ENCODE measurements around the gene SAP30L. TPM values are rescaled to one million over a fixed set of nuclear protein-coding genes. Genes with fewer than 3 reads are reported as not detected.

The SAP30L gene
- total RNA-seq, 1 experiment from 2014 or later = 53.0 TPM

- intact Hi-C loops (cut with micrococcal nuclease; ENCODE audit: unreplicated experiment) = no loop called here
- Histone ChIP-seq H3K9me2 (ENCODE audit: insufficient read depth) (no peaks in the 10 kb centered on the region), H3K27me3 (ENCODE audit: insufficient read depth, low read depth) (no peaks in the 10 kb centered on the region), H3K36me3 (ENCODE audit: low read depth) (peaks cover 13% of the 10 kb centered on the region; the same call in 1 of the 2 replicates), H3K4me1 (replicated peaks; ENCODE audit: insufficient read depth) (no peaks in the 10 kb centered on the region), H3K27ac (no peak overlapping the region), H2AFZ (no peak overlapping the region), H4K20me1 (ENCODE audit: insufficient read depth) (no peaks in the 10 kb centered on the region), H3K79me2 (ENCODE audit: low read depth) (no peaks in the 10 kb centered on the region), H3K4me2 (no peak overlapping the region), H3K9me3 (ENCODE audit: insufficient read depth, low read depth) (no peaks in the 10 kb centered on the region), H3K4me3 (no peak overlapping the region), H3F3A (ENCODE audit: insufficient read depth, low read depth) (no peaks in the 10 kb centered on the region)
- TF ChIP-seq CTCF (conservative IDR thresholded peaks at IDR 0.05) (no peak), EZH2 (IDR thresholded peaks at IDR 0.05; ENCODE audit: low read depth) (no peak)
- BruUV-seq (replicated peaks) = no TSS peak
- DNase-seq = no peak
- CTCF ChIA-PET = no interaction called here
- POLR2A ChIA-PET (ENCODE audit: unreplicated experiment) = no interaction called here
These were observed 35.0 kb upstream of the SAP30L start for GRCh38 chr5:154410786-154411185.

GRCh38 chr5:154411338-154411737 is 34.5 kb upstream of the SAP30L start:
- no peaks in the 10 kb centered on the region for H3K4me1 ChIP-seq (replicated peaks; ENCODE audit: insufficient read depth)
- DNase-seq = no peak
- peaks cover 13% of the 10 kb centered on the region; the same call in 1 of the 2 replicates for H3K36me3 ChIP-seq (ENCODE audit: low read depth)
- no peak overlapping the region for H2AFZ ChIP-seq
- H3F3A ChIP-seq (ENCODE audit: insufficient read depth, low read depth) = no peaks in the 10 kb centered on the region
- ChIA-PET POLR2A (ENCODE audit: unreplicated experiment) (no interaction called here), CTCF (no interaction called here)
- TF ChIP-seq EZH2 (IDR thresholded peaks at IDR 0.05; ENCODE audit: low read depth) (no peak), CTCF (conservative IDR thresholded peaks at IDR 0.05) (no peak)
- BruUV-seq (replicated peaks) = no TSS peak
- H3K79me2 ChIP-seq (ENCODE audit: low read depth) = no peaks in the 10 kb centered on the region
- no peaks in the 10 kb centered on the region for H3K9me2 ChIP-seq (ENCODE audit: insufficient read depth)
- H3K9me3 ChIP-seq (ENCODE audit: insufficient read depth, low read depth) = no peaks in the 10 kb centered on the region
- H4K20me1 ChIP-seq (ENCODE audit: insufficient read depth) = no peaks in the 10 kb centered on the region
- H3K4me3 ChIP-seq = no peak overlapping the region
- no peak overlapping the region for H3K27ac ChIP-seq
- intact Hi-C loops (cut with micrococcal nuclease; ENCODE audit: unreplicated experiment) = no loop called here
- no peaks in the 10 kb centered on the region for H3K27me3 ChIP-seq (ENCODE audit: insufficient read depth, low read depth)
- no peak overlapping the region for H3K4me2 ChIP-seq

GRCh38 chr5:154412316-154412715 is 33.5 kb upstream of the SAP30L start:
- DNase-seq = no peak
- POLR2A ChIA-PET (ENCODE audit: unreplicated experiment) = no interaction called here
- Histone ChIP-seq H3K4me2 (no peak overlapping the region), H2AFZ (no peak overlapping the region), H4K20me1 (ENCODE audit: insufficient read depth) (no peaks in the 10 kb centered on the region), H3K79me2 (ENCODE audit: low read depth) (no peaks in the 10 kb centered on the region), H3K4me3 (no peak overlapping the region), H3K9me2 (ENCODE audit: insufficient read depth) (no peaks in the 10 kb centered on the region), H3K9me3 (ENCODE audit: insufficient read depth, low read depth) (no peaks in the 10 kb centered on the region), H3K4me1 (replicated peaks; ENCODE audit: insufficient read depth) (no peaks in the 10 kb centered on the region), H3K27ac (no peak overlapping the region), H3F3A (ENCODE audit: insufficient read depth, low read depth) (no peaks in the 10 kb centered on the region), H3K36me3 (ENCODE audit: low read depth) (peaks cover 13% of the 10 kb centered on the region; the same call in 1 of the 2 replicates), H3K27me3 (ENCODE audit: insufficient read depth, low read depth) (no peaks in the 10 kb centered on the region)
- TF ChIP-seq EZH2 (IDR thresholded peaks at IDR 0.05; ENCODE audit: low read depth) (no peak), CTCF (conservative IDR thresholded peaks at IDR 0.05) (no peak)
- no TSS peak for BruUV-seq (replicated peaks)
- intact Hi-C loops (cut with micrococcal nuclease; ENCODE audit: unreplicated experiment) = no loop called here
- CTCF ChIA-PET = no interaction called here

Data from PC-9 (cell line).